ENCODE measurements around the gene VSTM2B.

VSTM2B gene

DNA sequence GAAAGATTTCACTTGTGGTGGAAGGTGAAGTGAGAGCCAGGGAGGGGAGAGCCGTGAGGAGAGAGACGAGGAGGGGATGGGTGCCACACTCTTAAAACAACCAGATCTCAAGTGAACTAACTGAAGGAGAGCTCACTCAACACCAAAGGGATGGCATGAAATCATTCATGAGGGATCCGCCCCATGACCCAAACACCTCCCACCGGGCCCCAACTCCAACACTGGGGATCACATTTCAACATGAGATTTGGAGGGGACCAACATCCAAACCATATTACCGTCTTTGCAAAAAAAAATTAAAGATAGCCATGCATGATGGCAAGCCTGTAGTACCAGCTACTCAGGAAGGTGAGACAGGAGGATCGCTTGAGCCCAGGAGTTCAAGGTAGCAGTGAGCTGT, 45.4 kb downstream of the VSTM2B start:
- DNase-seq (ENCODE audit: low read depth): no peak
- no peak overlapping the region for H3K4me3 ChIP-seq (ENCODE audit: low read depth, low read length)
- TF ChIP-seq, protein P1, sequence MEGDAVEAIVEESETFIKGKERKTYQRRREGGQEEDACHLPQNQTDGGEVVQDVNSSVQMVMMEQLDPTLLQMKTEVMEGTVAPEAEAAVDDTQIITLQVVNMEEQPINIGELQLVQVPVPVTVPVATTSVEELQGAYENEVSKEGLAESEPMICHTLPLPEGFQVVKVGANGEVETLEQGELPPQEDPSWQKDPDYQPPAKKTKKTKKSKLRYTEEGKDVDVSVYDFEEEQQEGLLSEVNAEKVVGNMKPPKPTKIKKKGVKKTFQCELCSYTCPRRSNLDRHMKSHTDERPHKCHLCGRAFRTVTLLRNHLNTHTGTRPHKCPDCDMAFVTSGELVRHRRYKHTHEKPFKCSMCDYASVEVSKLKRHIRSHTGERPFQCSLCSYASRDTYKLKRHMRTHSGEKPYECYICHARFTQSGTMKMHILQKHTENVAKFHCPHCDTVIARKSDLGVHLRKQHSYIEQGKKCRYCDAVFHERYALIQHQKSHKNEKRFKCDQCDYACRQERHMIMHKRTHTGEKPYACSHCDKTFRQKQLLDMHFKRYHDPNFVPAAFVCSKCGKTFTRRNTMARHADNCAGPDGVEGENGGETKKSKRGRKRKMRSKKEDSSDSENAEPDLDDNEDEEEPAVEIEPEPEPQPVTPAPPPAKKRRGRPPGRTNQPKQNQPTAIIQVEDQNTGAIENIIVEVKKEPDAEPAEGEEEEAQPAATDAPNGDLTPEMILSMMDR (IDR thresholded peaks at IDR 0.05; ENCODE audit: control insufficient read depth, extremely low read depth, insufficient read depth): no peak

DNA sequence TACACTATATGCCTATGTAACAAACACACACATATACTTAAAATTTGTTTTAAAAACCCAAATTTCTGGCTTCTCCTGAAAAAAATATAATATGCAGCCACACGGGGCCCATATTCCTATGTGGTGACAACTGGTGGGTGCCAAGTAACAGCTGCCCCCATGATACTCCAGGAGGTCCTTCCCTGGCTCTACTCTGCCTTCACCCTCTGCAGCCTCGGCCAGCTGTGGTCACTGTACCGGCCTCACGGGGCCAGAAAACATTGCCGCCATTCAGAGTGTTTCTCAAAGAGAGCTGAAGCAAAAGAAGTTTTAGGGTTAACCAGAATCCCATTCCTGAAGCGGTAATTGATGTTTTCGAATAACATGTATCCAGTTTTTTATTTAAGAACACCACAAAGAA, 47.7 kb downstream of the VSTM2B start:
- TF ChIP-seq, protein P1 (IDR thresholded peaks at IDR 0.05; ENCODE audit: control insufficient read depth, extremely low read depth, insufficient read depth): no peak
- DNase-seq (ENCODE audit: low read depth): no peak
- no peak overlapping the region for H3K4me3 ChIP-seq (ENCODE audit: low read depth, low read length)

DNA sequence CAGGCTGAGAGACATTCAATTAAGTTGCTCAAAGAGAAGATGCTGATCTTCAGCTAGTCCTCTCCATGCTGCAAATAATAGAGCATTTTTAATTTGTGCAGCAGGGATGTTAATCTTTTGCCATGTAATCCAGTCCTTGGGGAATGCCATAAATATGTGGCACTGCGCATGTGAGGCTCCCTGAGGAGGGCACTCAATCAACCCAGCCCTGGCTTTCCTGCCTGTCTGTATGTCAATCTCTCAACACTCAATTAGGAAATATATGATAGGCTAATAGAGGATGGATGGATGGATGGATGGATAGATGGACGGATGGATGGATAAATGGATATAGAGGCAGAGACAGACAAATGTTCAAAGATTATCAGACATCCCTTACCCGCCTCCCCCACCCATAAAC, 48.7 kb downstream of the VSTM2B start:
- TF ChIP-seq, protein P1 (IDR thresholded peaks at IDR 0.05; ENCODE audit: control insufficient read depth, extremely low read depth, insufficient read depth): no peak
- no peak for DNase-seq (ENCODE audit: low read depth)
- H3K4me3 ChIP-seq (ENCODE audit: low read depth, low read length): no peak overlapping the region

DNA sequence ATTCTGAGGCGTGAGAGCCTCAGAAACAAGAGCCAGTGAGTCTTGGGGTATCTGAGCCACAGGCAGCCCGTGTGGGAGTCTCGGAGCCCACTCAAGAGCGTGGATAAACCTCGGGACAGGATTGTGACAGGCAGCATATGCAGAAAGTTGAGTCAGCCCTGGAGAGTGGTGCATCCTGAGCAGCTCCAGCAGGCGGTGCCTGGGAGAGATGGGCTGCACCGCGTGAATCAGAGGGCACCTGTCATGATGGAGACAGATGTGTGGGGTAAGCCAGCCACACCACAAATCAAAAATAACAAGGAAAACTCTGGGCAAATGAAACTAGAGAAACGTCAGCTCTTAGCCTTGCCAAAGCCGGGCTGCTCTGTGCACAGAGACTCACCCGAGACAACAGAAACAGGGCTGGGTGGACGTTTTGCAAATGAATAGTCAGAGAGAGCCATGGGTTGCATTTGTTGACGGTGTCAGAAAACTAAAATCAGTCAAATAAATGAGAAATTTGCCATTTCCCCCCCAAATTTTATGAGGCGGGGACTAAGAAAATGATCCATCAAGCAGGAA, 50.3 kb downstream of the VSTM2B start:
- DNase-seq (ENCODE audit: low read depth): no peak
- no peak overlapping the region for H3K4me3 ChIP-seq (ENCODE audit: low read depth, low read length)
- TF ChIP-seq, protein P1 (IDR thresholded peaks at IDR 0.05; ENCODE audit: control insufficient read depth, extremely low read depth, insufficient read depth): no peak

DNA sequence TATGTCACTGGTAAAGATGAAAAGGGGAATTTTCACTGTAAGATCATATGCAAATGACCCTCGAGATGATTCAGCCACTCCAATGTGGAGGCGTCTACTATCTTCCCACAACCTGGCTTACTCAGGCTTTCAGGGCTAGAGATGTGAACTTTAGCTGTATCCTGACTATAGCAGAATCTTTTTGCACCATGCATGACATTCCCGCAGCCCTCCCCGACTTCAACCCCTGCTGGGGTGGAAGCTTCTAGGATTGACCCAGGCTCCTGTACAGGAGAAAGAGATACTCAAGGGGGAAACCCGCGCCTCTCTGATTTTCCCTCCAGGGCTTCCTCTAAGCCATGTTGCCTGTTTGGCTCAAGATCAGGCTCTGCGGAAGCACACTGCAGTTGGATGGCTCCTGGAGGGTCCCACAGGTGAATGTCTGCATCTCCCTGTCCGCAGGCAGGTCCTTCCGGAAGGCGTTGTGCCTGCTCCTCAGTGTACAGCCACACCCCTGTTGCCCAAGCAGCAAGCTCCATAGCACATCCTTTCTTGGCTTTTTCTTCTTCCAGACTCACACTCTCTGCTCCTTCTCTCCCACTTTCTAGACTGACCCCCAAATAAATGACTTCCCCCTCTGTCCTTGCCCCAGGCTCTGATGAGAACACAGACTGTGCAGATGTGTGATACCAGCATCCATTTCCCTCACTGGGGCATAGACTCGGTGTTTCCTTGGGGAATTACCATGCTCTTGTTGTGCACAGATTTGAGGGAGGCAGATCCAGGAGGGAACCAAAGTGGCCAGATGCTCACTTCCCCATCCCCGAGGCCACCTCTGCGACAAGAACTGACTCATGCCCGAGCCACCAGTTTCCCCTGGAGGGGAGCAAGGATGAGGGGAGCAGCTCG, 51.2 kb downstream of the VSTM2B start:
- TF ChIP-seq, protein P1 (IDR thresholded peaks at IDR 0.05; ENCODE audit: control insufficient read depth, extremely low read depth, insufficient read depth): no peak
- no peak for DNase-seq (ENCODE audit: low read depth)

DNA sequence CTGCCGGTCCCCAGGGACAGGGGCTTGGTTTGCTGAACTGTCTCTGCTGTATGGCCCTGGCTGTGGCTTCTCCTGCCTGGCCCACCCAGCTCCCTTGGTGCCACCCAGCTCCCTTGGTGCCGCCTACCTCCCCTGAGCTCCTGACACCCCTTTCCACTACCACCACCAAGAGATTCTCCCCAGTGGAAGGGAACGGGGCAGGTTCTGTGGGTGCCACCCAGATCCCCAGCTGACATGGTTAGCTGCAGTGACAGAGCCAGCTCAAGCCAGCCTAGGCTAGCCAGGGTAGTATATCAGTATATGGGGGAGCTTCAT, 51.8 kb downstream of the VSTM2B start:
- TF ChIP-seq, protein P1 (IDR thresholded peaks at IDR 0.05; ENCODE audit: control insufficient read depth, extremely low read depth, insufficient read depth): no peak
- DNase-seq (ENCODE audit: low read depth): no peak
- H3K4me3 ChIP-seq (ENCODE audit: low read depth, low read length): no peak overlapping the region

More for the DNA sequence above, 51.2 kb downstream of the VSTM2B start:
- no peak overlapping the region for H3K4me3 ChIP-seq (ENCODE audit: low read depth, low read length)
